NCI-H1694 treated with DMSO at 0.1 percent for 48 hours (cell line): ENCODE results near the gene AP5S1.
"Not testable (repeated sequence)": the region's sequence is repeated elsewhere in the genome, so short reads cannot be mapped to it uniquely, and the experiment has no call there.

Source experiments
- DNase-seq: peaks from one replicate; lab custom pipeline; 2025; lab: John Stamatoyannopoulos, UW

Gene AP5S1, protein sequence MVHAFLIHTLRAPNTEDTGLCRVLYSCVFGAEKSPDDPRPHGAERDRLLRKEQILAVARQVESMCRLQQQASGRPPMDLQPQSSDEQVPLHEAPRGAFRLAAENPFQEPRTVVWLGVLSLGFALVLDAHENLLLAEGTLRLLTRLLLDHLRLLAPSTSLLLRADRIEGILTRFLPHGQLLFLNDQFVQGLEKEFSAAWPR

DNA sequence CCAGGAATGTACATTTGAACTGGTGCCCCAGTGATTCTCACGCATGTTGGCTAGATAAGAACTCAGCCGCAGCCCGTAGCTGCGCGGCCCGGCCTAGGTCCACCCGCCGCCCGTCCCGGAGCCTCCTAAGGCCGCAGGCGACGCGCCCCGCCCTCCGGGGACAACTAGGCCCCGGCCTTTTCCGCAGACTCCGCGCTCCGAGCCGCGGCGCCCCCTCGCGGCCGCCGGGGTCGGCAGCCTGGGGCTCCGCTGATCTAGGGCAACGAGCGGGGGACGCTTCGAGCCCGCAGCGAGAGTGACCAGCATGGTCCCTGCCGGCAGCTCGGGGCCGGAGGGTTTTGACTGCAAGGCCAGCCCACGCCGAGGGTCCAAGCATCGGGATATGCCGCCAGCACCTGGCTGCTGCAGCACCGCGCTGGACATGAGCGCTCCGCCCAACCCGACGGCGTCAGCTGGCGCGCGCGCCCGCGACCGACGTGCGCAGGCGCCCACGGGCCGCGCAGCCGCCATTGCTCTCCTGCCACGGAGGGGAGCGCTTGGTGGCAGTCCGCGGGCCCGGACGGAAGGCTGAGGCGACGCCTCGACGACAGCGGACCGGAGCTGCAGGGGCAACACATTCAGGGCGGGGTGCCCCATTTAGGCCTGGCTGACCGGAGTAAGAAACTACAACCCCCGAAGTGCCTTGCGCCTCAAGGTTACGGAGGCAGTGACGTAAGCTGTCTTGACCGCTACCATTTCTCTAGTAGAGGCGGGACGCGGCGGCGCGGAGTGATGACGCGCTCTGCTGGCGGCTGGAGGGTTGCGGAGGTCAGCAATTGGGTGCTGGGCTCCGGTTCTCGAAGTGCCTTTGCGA is at the start of gene AP5S1:
TSS of gene AP5S1 (plus strand) at position 500 of the 853 bp plus-strand sequence. CDS start 1,571 bp downstream, outside the sequence.
- peak; percentile 91 for DNase-seq

DNA sequence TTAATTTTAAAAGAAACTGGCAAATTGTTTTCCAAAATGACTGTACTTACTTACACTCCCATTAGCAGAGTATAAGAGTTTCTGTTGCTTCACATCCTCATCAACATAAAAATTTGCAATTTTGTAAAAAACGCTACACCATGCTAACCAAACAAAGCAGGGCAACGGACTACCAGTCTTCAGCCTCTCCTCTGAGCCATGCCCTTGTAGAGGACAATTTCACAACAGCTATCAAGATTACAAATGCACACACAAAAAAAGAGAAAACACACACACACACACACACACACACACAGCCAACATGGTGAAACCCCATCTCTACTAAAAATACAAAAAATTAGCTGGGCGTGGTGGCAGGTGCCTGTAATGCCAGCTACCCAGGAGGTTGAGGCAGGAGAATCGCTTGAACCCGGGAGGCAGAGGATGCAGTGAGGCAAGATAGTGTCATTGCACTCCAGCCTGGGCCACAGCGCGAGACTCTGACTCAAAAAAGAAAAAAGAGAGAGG is 48.7 kb upstream of the AP5S1 start:
- DNase-seq, result no peak

DNA sequence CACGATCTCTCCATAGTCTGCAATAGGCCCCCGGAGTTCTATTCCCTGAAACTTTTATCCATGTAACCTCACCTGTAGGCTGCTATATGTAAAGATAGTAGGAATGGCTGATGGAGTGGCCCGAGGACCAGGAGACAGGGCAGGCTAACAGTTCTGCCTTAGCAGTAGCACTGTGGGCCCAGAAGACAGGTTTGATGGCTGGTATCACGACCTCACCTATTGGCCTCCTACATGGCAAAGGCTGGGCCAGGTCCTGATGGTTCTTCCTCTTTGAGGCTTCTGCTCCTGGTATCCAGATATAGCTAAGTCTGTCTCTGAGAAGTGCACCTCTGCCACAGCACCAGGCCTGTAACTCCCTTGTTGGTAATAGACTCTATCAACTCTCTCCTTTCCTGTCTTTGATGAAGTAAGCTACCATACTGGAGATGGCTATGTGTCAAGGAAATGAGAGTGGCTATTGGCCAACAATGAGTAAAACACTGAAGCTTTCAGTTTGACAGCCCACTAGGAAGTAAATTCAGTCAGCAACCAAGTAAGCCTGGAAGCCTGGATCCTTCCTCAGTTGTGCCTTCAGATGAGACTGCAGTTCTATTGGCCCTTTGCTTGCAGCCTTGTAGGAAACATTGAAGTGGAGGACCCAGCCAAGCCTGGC is 44.8 kb upstream of the AP5S1 start:
- DNase-seq, result no peak

DNA sequence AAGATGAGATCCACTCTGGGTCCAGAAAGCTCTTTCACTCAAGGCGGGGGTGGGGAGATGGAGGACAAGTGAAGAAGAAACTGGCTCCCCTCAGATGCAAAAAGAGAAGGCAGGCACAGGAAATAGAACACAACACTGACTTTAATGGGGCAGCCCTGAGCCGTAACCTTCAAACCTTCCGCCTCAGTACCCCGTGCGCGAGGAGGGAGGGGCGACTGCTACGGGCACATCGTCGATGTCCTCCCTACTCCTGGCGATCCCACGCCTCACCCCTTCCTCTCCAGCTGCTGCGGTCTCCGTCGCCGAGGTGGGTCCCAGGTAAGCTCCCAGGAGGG is 43.0 kb upstream of the AP5S1 start:
- DNase-seq, result no peak

DNA sequence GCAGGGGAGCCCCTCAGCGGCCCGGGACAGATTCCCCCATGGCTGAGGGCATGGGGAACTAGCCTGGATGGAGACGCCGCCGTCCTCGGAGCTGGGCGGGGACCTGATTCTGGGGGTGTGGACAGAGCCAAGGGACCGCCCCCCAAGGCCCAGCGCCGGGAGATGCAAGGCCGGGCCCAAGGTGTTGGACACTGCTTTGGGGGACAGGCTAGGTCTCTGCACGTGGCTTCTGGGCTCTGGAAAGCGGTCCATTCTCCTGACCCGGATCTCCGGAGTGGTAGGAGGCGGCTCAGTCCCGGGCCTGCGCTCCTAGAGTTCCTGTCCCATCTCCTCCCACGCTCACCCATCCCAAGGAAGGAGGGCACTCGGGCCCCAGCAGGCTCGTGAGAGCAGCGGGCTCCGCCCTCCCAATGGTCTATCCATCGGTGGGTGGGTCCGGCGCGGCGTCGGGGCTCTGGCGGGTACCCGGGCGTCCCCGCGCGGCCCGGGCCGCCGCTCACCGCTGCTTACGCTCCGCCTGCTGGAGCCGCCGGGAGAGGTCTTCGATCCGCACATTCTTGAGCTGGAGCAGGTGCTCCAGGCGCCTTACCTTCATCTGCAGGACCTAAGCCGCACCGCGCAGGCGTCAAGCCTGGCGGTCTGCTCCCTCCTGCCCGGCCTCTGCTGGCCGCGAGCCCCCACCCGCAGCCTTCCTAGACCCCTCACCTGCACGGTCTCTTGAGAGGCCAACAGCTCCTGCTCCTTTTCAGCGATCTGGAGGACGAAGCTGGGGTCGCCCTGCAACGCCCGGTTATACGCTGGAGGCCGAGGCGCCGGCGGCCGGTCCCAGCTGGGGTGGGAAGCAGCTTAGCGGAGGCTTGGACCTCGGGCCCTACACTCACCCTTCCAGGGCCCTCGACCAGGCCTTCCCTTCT is 42.4 kb upstream of the AP5S1 start:
- peak; percentile 42 for DNase-seq

DNA sequence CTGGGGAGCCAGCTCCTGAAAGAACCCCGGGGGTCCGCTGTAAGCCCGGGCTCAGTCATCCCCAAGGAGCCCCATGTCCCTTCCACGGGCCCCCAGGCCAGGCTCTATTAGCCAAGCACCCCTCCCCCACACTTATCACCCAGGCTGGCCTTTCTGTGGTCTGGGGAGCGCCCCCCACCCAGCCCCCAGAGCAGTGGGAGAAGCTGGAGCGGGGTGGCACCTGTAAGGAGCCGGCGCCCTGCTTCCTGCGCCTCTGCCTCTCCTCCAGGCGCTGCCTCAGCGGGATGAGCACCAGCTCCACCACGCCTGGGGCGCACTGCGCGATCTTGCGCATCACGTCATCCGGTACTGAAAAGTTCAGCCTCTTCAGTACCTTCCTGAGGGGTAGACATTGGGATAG is 41.4 kb upstream of the AP5S1 start:
- DNase-seq, result no peak

DNA sequence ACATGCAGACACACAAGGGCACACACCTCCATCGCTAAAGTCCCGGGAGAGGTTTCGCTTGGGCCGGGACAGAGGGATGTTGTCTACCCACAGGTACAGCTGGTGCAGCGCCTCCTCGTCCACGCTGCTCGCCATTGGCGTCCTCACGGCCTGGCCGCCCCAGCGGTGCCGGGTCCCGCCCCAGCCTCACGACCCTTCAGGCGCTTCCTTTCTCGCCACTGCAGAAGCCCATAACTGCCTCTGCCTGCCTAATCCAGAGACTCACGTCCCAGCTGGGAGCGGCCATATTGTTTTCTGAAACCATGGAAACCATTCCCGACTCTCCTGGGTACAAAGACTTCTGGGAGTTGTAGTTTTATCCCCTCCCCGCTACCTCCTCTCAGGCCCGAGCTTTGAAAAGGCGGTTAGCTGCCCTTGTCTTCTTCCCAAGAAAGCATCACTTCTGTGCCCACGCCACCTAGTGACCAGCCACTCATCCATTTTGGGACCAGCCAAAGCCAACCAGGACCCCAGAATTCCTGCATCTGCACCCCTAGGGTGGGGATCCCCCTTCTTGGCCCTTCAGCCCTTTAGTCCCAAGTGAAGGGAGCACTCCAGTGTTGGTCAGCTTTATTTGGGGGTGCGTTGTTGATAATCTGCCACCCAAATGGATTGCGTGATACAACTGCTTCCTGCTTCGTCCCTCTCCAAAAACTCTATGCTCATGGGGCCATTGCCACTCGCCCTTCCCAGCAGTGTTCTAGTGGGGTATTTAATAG is 39.0 kb upstream of the AP5S1 start, which contains the start of gene SPEF1:
TSS of gene SPEF1 (minus strand) at position 296 of the 758 bp plus-strand sequence. CDS start at position 135, 161 bp downstream.
- peak; percentile 89 for DNase-seq

DNA sequence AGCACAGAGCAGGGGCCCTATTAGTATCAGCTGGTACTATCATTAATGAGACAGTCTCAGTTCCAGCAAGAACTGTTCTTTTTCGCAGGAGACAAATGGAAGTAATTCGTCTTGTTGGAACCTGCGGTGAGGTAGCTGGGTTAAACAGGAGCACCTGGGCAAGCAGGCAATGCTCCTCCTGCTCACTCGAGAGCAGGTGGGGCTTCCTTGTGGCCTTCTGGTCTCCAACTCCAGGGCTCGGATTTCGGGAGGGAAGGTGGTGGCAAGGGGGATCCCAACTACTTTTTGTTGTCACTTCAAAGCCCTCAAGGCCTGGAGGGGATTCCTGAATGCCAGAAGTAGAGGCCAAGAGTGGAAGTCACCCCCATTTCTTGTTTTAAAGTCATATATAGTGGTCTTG is 37.8 kb upstream of the AP5S1 start:
- no peak for DNase-seq

DNA sequence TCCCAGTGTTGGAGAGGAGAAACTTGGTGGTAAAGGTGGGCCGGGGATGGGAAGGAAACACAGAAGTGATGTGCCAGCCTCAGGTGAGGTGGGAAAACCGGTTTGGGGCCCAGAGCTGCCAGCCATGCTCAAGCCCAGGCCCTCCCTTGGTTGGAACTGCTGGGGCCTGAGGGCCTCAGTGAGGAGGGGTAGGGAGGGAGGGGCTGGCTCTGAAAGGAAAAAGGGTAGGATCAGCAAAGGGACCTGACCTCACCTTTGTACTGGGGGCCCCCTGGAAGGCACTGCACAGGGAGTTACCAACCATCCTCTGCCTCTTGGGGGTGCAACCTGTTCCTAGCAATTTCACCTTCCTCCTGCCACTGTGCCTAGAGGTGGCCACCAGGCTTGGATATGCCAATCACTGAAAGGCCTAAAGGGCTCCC is 37.3 kb upstream of the AP5S1 start:
- DNase-seq, result no peak

DNA sequence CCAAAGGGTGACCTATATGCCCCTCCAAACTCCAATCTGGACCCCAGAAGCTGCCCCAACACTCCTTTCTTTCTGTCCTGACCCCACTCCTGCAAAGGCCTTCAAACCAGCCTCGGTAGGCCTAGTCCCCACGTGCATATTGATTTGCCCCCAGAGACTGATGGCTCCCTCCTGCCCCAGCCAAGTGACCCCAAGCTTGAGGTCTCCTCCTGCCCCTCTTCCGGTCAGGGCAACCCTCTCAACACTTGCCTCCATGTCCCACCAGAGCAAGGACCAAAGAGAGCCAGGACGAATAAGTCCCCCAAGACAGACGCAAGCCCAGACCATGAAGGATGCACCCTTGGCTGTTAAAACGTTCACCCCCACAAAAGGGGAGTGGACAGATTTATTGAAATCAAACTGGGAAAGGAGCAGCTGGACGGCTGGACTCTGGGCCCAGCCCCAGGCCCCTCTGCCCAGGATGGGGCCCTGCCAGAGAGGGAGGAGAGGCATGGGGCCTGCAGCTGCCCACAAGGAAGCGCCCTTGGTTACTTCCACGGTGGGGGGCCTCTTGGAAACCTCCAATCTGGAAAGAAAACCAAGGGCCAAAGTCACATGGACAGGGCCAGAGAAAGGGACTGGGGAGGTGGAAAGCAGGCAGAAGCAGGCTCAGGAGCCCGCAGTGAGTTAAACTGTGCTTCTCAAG is 36.7 kb upstream of the AP5S1 start:
- no peak for DNase-seq

DNA sequence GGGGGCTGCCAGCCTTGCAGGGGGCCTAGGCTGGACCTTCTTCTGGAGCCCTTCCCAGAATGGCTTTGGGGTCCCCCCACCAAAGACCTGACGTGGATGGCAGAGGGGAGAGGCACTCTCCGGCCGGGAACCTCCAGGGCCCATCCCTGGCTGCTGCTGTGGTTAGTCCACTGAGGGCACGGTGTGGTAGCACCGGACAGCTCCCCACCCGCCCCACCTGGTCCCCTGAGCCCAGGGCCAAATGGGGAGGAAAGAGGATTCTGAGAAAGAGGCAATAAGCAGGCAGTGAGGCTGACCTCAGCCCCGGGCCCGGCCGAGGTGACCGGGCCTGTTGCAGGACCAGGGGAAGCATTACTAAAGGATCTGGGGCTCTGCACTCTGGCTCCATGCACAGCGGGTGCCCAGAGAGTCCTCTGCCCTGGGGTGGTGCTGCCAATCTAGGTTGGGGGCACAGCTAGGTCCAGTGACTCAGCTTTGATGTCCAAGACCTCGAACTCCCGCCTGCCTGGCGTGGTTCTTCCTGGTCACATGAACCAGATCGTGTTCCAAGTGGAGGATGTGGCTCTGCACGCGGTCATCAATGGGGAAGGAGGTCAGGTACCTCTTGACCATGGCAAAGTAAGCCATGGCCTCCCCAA is 36.0 kb upstream of the AP5S1 start:
- DNase-seq, result no peak

DNA sequence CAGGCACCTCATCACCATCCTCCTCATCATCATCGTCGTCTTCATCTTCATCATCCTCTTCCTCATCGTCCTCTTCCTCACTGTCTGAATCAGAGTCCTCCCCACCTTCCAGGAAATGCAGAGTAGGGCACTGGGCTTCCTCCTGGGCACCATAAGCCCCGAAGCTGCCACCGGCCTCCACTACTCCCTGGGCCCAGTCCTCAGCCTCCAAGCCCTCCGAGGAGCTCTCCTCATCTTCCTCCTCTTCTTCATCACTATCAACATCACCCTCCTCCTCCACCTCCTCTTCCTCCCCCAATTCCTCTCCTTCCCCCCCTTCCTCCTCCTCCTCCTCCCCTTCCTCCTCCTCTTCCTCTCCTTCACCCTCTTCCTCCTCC is 35.5 kb upstream of the AP5S1 start:
- DNase-seq, result no peak

DNA sequence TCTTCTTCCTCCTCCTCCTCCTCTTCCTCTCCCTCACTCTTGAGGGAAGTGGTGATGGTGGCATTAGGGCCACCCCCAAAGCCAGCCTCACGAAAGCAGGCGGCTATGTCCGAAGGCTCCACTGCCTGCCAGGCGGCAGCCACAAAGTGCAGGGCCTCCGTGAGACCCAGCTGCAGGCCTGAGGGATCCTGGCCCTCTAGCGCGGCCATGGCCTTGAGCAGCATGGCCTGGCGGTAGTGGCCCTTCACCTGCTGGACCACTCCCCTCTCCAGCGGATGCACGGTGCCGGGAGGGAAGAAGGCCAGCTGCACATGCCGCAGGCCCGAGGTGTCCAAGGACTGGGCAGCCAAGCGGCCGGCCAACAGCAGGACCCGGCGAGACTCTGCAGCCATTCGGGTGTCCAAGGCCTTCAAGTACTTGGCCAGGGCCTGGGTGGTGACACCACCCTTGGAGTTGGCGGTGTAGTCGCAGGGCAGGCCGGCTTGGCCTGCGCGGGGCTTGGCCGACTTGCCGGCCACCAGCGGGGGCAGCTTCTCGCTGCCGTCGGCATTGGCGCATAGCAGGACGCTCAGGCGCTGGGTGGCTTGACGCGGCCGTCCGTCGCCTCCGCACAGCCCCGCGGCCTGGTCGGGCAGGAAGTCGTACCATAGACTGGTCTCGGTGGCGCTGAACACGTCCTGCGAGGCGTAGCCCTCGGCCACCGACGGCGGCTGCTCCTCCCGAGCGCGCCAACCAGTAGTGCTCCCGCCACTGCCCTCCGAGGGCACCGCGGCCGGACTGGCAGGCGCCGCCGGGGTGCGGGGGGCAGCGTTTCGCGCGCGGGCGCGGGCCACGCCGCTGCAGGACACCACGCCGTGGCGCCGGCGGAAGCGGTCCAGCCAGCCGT is 34.9 kb upstream of the AP5S1 start:
- DNase-seq, result no peak

DNA sequence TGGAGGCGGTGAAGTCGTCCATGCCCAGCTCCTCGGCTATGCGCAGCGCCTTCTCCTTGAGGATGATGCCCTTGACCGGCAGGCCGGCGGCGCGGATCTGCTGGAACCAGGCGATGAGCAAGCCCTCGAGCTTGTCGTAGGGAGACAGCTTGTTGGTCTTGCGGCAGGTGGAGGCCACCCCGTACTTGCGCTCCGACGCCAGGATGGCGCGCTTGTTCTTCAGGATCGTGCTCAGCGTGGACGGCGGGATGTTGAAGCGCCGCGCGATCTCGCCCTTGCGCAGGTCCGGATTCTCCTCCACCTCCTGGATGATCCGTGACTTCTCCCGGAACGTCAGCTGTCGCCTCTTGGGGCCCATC is 34.2 kb upstream of the AP5S1 start:
- peak; percentile 20 for DNase-seq

DNA sequence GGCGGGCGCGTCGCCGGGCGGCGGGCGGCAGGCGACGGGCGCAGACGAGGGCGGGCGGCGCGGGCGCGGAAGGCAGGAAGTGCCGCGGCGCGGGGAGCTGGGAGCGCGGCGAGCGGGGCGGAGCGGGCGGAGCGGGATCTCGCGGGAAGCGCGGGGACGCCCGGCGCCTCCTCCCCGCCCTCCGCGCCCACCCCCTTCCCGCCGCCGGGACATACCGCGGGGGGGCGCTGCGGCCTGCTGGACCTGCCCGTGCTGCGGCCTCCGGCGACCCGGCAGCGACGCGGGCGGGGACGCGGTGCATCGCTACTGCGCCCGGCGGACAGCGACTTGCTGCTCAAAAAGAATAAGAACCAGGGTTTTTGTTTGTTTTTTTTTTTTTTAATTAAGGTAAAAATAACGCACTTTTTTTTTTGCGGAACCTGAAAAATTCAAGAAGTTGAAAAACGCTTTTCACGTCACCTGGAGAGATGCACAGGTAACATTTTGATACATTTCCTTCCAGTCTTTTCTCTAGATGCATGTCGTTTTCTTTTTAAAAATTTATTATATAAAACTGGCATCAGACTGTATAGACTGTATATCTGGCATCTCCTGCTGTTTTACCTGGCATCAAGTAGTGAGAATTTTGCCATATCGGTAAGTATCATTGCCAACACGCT is 33.6 kb upstream of the AP5S1 start, which contains the start of gene CENPB:
TSS of gene CENPB (minus strand) at position 76 of the 659 bp plus-strand sequence. CDS start 257 bp downstream, outside the sequence.
- DNase-seq, result peak; percentile 66

DNA sequence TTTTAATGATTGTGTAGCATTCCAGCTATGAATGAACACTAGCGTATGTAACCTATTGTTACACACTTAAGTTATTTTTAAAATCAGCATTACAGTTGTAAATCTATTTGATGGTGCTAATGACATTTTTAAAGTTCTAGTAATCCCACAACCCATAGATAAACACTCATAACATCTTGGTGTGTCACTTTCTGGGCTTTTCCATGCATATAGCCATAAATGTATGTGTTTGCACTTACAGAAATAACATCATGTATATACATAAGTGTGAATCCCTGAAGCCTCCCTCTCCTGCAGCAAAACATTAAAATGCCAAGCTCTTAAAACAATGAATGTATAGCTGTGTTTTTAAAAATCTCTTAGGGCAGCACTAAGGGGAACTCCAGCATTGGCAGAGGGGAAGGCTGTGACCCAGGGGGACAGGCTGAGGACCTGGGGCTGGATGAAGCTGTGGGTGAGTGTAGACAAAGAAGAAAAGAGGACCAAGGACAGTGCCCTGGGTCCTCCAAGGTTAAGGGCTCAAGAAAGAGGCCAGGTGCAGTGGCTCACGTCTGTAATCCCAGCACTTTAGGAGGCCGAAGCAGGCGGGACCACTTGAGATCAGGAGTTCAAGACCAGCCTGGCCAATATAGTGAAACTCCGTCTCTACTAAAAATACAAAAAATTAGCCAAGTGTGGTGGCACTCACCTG is 32.9 kb upstream of the AP5S1 start:
- no peak for DNase-seq

DNA sequence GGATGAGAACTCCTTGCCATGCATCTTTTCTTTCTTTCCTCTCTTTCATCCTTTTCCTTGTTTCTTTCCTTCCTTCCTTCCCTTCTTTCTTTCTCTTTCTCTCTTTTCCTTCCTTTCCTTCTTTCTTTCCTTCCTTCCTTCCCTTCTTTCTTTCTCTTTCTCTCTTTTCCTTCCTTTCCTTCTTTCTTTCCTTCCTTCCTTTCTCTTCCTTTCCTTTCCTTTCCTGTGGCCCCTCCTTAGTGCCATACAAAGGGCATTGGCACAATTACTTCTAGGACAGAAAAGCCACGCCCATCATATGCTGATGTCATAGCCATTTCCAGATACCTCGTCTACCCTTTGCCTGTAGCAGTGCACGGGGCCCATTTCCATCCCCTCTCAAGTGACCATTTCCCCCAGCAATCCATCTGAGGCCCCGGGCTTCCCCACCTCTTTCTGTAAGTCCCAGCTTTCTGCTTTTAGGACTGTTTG is 31.6 kb upstream of the AP5S1 start:
- no peak for DNase-seq

DNA sequence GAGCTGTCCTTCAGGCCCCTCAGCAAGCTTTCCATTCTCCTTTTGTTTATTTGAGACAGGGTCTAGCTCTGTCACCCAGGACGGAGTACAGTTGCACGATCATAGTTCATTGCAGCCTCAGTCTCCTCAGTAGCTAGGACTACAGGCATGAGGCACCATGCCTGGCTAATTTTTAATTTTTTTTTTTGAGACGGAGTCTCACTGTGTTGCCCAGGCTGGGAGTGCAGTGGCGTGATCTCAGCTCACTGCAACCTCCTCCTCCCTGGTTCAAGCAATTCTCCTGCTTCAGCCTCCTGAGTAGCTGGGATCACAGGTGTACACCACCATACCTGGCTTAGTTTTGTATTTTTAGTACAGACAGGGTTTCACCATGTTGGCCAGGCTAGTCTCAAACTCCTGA is 31.1 kb upstream of the AP5S1 start:
- DNase-seq, result not testable (repeated sequence)
